Calu3 (cell line): Measurements from ENCODE around the gene CNEP1R1. TPM values are rescaled to one million over a fixed set of nuclear protein-coding genes. Genes with fewer than 3 reads are reported as not detected.

Experiments
- BruUV-seq: library from RNA; stranded (reverse); fragments of 400-500 nt; replicated peaks from 2 replicates; lab custom pipeline; 2021; lab: Mats Ljungman, UMichigan
- CTCF ChIA-PET: fragments of 300-600 bp; sonication (Branson Sonifier 250); formaldehyde crosslinking; loops from one replicate; lab custom pipeline; 2022; ENCODE audit warnings: antibody characterized with exemption; lab: Charles Lee
- DNase-seq: peaks from one replicate; pipeline ENCODE4 v3.0.0; 2022
- H3K27ac Mint-ChIP-seq: one replicate; pipeline ENCODE4 v1.8.0; 2022; ENCODE audit warnings: mixed read lengths; ENCODE audit not compliant: unreplicated experiment
- H3K27me3 Mint-ChIP-seq: one replicate; pipeline ENCODE4 v1.8.0; 2022; ENCODE audit warnings: mixed read lengths; ENCODE audit not compliant: unreplicated experiment
- H3K36me3 Mint-ChIP-seq: one replicate; pipeline ENCODE4 v1.8.0; 2022; ENCODE audit warnings: mild to moderate bottlenecking, moderate library complexity, mixed read lengths; ENCODE audit not compliant: insufficient read depth, unreplicated experiment
- H3K4me1 Mint-ChIP-seq: one replicate; pipeline ENCODE4 v1.8.0; 2022; ENCODE audit warnings: mild to moderate bottlenecking, low read depth, mixed read lengths; ENCODE audit not compliant: unreplicated experiment
- H3K4me3 Mint-ChIP-seq: one replicate; pipeline ENCODE4 v1.8.0; 2022; ENCODE audit warnings: mild to moderate bottlenecking, low read depth, moderate library complexity, mixed read lengths; ENCODE audit not compliant: unreplicated experiment
- H3K9me3 Mint-ChIP-seq: one replicate; pipeline ENCODE4 v1.8.0; 2022; ENCODE audit warnings: low read depth, mixed read lengths; ENCODE audit not compliant: unreplicated experiment
- intact Hi-C: fragments of 100-400 bp; cut with micrococcal nuclease; formaldehyde crosslinking; loops from one replicate; pipeline ENCODE4 v1.10.0; 2022; ENCODE audit not compliant: unreplicated experiment
- total RNA-seq: library from RNA; stranded (reverse); gene quantifications from 2 replicates; pipeline ENCODE4 v1.2.3, GENCODE V29; 2022
- TF ChIP-seq, protein P1 (sequence below): fragments of 200-600 bp; IDR thresholded peaks from one replicate; pipeline ENCODE4 v1.8.0; 2022; ENCODE audit warnings: antibody characterized with exemption; ENCODE audit not compliant: unreplicated experiment

The CNEP1R1 gene
- total RNA-seq, 1 experiment from 2014 or later: 21.8 TPM

DNA sequence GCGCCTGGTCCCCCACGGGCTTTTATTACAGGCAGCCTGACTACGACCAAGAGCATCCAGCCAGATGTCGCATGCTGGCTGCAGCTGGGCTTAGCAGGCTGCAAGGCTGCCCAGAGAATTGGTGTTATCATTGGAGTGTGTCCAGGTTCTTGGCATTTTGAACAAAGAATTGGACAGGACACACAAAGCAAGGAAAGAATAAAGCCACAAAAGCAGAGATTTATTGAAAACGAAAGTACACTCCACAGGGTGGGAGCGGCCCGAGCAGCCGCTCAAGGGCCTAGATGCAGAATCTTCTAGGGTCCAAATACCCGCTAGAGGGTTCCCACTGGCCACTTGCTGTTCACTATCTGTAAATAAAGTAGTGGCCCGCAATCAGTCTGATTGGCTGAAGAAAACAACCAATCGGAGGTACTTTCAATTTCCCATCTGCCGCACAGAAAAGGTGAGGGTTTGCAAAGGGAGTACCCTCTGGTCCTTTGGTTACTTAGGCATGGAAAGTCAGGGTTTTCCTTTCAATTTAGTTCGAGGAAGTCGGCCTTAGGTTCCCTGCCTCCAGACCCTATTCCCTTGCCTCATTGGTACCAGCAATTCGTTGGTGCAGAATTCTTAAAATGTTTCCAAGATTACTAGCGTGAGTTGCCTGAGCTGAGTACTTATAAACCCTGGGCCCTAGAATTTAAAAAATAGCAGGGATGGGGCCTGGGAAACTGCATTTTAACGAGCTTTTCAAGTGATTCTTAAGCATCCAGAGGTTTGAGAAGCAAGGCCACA lies 38.5 kb upstream of the CNEP1R1 start:
- Mint-ChIP-seq H3K4me1 (no peaks in the 10 kb centered on the region), H3K4me3 (peak overlapping the region; percentile 58), H3K36me3 (no peaks in the 10 kb centered on the region), H3K27me3 (peaks cover 8% of the 10 kb centered on the region), H3K9me3 (no peaks in the 10 kb centered on the region), H3K27ac (no peak overlapping the region)
- TF ChIP-seq, protein P1, sequence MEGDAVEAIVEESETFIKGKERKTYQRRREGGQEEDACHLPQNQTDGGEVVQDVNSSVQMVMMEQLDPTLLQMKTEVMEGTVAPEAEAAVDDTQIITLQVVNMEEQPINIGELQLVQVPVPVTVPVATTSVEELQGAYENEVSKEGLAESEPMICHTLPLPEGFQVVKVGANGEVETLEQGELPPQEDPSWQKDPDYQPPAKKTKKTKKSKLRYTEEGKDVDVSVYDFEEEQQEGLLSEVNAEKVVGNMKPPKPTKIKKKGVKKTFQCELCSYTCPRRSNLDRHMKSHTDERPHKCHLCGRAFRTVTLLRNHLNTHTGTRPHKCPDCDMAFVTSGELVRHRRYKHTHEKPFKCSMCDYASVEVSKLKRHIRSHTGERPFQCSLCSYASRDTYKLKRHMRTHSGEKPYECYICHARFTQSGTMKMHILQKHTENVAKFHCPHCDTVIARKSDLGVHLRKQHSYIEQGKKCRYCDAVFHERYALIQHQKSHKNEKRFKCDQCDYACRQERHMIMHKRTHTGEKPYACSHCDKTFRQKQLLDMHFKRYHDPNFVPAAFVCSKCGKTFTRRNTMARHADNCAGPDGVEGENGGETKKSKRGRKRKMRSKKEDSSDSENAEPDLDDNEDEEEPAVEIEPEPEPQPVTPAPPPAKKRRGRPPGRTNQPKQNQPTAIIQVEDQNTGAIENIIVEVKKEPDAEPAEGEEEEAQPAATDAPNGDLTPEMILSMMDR: no peak
- peak; percentile 4 for DNase-seq
- CTCF ChIA-PET: interaction anchor here (0.6 kb wide), 1 partner anchor 325 kb away, joined by 4 read pairs; no protein-coding TSS in a partner anchor
- intact Hi-C loops: no loop called here
- BruUV-seq: no TSS peak

DNA sequence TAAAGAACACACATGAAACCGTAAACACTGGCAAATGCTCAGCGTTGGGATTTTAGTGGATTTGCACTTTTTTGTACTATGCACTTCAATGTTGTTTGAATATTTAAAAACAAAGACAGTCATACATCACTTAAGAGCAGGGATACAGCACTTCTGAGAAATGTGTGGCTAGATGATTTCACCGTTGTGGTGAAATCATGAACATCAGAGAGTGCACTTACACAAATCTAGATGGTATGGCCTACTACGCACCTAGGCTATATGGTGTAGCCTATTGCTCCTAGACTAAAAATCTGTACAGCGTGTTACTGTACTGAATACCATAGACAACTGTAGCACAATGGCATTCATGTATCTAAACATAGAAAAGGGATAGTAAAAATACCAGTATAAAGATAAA lies 37.6 kb upstream of the CNEP1R1 start:
- no peak overlapping the region for H3K27ac Mint-ChIP-seq
- H3K36me3 Mint-ChIP-seq: no peaks in the 10 kb centered on the region
- BruUV-seq: no TSS peak
- intact Hi-C loops: no loop called here
- no peak for DNase-seq
- CTCF ChIA-PET: no interaction called here
- TF ChIP-seq, protein P1: no peak
- H3K4me1 Mint-ChIP-seq: no peaks in the 10 kb centered on the region
- no peak overlapping the region for H3K4me3 Mint-ChIP-seq
- no peaks in the 10 kb centered on the region for H3K27me3 Mint-ChIP-seq
- no peaks in the 10 kb centered on the region for H3K9me3 Mint-ChIP-seq

DNA sequence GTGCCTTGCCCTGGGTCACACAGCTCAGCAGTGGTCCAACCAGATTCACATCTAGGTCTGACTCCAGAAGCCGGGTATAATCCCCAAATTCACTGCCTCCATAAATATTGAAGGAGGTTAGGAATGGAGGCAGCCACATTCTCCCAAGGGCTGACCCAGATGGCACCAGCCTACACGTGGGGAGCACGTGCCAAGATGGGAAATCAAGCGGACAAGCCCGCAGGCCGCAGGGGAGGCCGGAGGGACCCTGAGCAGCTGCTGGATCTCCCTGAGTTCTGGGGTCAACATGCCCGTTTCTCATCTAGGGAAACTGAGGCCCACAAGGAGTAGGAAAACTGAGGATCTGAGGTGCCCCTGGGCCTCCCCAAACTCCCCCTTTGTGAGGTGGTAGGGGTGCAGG lies 32.2 kb upstream of the CNEP1R1 start:
- CTCF ChIA-PET: no interaction called here
- DNase-seq: no peak
- TF ChIP-seq, protein P1: no peak
- no peaks in the 10 kb centered on the region for H3K36me3 Mint-ChIP-seq
- no TSS peak for BruUV-seq
- no peak overlapping the region for H3K27ac Mint-ChIP-seq
- peaks cover 34% of the 10 kb centered on the region for H3K27me3 Mint-ChIP-seq
- intact Hi-C loops: no loop called here
- H3K4me1 Mint-ChIP-seq: no peaks in the 10 kb centered on the region
- no peak overlapping the region for H3K4me3 Mint-ChIP-seq
- no peaks in the 10 kb centered on the region for H3K9me3 Mint-ChIP-seq

DNA sequence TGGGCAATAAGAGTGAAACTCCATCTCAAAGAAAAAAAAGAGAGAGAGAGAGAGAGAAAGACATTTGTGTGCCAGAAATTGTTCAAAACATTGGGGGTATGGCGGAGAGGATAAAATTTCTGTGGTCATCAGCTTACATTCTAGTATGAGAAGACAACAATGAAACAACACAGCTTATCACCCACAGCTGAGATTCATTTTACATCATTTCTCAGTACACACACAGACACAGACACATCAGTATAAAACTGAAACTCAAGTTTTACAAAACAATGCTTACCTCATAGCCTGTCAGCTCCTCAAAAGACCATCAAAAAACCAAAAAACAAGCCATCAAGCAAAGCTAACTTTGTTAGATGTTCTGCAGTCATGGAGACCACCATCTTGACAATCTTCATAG lies 31.4 kb upstream of the CNEP1R1 start:
- Mint-ChIP-seq H3K27ac (no peak overlapping the region), H3K4me1 (no peaks in the 10 kb centered on the region), H3K36me3 (no peaks in the 10 kb centered on the region), H3K27me3 (peaks cover 39% of the 10 kb centered on the region), H3K4me3 (no peak overlapping the region), H3K9me3 (no peaks in the 10 kb centered on the region)
- CTCF ChIA-PET: no interaction called here
- no peak for DNase-seq
- BruUV-seq: no TSS peak
- intact Hi-C loops: no loop called here
- TF ChIP-seq, protein P1: no peak
